GM18508 (cell line): ENCODE results near the gene VSIG2.

ENCODE experiments used
- ATAC-seq: cut with Tn5 transposase; IDR thresholded peaks from one replicate; pipeline ENCODE4 v1.9.1; 2021; ENCODE audit warnings: moderate number of reproducible peaks; ENCODE audit not compliant: insufficient read depth, unreplicated experiment

The VSIG2 gene

DNA sequence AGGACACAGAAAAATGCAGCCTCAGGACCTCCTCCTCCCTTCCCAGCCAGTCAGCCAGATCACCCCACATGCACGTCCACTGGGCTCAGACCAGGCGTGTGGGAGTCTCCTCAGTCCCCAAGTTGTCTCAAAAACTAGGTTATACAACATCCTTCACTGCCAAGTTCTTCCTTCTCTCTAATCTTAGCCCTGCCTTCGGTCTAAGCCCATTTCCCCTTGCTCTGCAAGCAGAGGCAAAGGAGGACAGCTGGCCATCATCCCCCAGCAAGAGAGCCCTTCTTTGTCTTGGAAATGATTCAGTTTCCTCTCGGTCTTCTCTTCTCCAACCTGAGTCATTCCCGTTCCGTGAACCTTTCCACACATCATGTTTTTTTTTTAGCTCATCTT lies 26.3 kb downstream of the VSIG2 start:
- ATAC-seq: no peak

DNA sequence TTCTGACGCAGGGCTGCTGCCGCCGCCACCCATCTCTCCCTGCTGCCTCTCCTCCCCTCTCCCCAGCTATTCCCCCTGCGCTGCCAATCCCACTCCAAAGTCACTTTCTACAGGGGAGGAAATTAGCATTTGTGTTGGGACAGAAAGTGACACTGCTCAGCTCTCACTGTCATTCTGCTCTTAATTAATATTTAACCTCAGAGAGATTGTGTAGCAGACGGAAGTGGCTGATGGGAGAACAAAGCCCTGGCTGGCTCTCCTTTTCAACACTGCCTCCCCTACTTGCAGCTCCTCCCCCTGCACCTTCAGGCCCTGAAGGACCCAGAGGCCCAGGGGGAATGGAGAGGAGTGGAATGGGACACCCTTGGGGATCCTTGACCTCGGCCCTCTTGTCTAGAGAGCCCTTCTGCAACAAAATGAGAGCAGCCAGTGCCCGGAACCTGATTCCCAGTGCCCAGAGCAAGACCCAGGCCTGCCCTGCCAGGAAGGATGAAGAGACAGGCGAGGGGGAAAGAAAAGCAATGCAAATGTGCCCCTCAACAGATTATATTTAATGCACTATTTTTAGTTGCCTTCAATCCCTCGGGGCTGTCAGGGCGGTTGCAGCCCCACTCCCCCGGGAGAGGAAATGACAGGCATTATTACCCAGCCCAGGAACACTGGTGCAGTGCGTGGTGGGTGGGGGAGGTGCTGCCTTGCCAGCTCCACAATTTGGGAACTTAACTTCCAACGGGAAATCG lies 26.9 kb downstream of the VSIG2 start:
- ATAC-seq: peak; percentile 94

DNA sequence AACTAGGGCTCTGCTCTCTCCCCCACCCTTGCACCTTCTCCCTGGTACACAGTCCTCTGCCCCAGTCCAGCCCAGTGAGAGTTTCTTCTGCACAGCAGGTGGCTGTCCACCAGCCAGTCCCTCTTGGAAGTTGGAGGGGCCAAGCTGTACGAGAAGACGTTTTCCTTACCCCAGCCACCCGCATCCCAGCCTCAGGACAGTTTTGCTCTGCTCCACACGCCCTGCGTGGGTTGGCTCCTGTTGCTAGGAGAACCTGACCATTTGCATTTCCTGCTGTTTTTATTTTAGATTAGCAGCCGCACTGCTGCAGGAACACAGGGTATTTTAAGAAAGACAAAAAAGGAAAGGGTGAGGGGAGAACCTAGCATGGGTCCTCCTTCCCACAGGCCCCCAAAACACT lies 29.9 kb downstream of the VSIG2 start:
- ATAC-seq: no peak

DNA sequence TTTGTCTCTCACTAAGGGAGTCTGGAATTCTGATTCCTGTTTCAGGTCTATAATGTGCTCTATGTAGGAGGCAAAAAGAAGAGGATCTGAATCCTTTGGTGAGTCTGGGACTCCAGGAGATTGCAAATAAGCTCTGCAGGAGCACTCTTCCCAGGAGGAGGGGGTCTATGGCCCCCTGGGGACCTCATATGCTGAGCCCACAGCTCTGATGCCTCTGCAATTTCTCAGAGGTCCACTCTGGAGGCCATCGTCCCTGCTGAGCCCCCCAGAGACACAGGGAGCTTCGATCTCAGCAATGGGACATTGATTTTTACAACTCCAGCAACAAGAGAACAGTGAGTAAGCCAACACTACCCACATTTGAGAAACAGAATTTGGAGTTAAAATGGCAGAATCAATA lies 32.5 kb downstream of the VSIG2 start:
- no peak for ATAC-seq

DNA sequence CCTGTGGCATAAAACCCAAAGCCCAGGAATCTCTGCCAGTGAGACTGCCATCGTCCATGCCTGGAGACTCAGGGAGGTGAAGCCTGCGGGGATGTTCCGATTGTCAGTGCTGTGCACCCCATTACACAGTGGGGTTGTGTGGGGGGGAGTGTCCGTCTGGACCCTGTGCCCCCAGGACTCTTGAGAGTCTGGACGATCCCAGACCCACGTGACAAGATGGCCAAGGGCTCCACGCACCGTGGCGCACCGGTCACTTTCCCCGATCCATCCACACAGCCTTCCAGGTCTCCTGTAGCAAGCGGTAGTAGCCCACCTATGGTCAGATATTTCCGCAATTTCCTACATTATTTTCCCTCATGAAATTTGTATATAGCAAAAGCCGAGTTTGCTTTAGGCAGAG lies 33.3 kb downstream of the VSIG2 start:
- no peak for ATAC-seq

DNA sequence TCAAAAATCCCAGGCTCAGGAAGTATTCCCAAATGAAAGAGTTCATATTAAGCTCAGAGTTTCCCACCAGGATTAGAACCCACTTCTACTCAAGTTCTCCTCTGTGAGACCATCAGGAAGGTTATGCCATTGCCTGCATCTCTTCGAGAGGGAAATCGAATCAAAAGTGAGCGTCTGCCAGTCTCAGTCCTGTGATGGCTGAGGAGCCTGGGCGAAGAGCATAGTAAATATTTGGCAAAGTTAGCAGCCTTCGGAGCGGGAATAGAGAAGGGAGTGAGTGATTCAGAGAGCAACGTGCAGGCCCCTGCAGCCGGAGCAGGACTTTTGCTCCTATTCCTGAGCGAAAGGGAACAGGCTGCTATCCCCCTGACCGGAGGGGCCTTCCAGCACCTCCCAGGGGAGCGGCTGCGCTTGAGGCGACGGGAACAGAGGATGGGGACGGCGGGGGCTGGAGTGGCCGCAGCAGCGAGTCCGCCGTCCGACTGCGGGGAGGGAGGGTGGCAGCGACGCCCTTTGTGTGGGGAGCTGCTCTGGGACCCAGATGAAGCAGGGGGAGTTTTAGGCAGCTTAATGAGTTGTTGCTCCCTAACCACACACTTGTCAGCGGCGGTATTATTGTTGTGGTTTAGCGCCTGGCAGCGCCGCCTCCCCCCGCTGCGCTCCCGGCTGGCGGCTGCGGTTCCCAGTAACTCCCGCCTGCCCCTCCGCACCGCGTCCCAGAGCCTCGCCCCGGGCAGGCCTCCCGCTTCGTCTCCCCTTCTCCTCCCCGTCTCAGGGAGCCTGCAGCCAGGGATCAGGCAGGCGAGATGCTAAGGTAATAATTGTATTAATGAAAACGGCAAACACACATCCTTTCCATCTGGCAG lies 34.0 kb downstream of the VSIG2 start:
- no peak for ATAC-seq

DNA sequence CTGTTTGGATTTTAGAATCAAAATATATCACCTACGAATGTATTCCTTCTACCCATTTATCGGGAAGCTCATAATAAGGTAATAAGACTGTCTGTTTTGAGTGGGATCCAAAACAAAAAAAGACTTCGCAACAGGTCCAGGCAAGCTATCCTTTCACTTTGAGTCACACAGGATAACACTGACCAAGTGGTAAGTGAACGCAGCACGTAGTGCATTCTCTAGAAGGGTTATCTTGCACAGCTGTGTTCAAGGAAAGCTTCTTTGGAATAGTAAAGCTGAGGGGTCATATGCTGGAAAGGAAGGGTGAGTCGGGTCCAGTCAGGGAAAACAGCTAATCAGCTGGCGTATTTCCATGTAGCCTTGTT lies 34.7 kb downstream of the VSIG2 start:
- no peak for ATAC-seq

DNA sequence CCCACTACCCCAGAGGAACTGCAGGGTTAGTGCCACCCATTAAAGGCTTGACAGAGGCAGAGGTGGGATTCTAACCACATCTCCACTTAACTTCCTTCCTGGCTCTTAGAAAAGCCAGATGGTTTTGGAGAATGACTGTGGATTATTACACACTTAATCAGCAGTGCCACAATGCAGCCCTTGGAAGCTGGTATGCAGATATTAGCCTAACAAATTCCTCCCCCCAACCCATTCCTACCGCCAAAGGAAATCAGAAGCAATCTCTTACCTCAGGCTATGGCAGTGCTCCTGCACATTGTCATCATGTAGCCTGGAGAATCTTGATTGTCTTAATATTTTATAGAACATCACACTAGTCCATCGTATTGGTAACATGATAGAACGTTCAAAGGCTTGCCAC lies 35.5 kb downstream of the VSIG2 start:
- ATAC-seq: no peak

DNA sequence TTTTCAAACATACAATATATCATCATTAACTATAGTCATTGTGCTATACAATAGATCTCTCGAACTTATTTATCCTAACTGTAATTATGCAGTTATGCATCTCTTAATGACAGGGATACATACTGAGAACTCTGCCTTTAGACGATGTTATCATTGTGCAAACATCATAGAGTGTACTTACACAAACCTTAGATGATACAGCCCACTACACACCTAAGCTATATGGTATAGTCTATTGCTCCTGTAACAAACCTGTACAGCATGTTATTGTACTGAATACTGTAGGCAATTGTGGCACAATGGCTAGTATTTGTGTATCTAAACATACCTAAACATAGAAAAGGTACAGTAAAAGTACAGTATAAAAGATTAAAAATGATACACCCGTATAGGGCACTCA lies 39.7 kb downstream of the VSIG2 start:
- no peak for ATAC-seq

DNA sequence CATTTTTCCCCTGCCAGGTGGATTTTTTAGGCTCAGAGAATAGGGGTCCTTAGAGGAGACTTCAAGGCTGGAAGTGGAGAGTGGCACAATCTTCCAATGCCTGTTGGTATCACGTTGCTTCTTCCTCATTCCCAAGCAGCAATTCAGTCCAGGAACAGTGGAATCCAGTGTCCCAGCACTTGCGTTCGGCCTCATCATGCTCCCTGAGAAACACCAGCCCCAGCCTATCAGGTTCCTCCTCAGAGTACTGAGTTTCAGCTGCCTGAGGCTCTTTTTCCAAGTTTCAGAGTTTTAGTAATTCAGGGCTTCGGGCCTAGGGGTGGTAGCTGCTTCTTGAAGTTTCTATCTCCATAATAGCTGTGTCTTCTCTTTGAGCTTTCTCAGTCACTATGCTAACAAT lies 44.2 kb downstream of the VSIG2 start:
- ATAC-seq: no peak

DNA sequence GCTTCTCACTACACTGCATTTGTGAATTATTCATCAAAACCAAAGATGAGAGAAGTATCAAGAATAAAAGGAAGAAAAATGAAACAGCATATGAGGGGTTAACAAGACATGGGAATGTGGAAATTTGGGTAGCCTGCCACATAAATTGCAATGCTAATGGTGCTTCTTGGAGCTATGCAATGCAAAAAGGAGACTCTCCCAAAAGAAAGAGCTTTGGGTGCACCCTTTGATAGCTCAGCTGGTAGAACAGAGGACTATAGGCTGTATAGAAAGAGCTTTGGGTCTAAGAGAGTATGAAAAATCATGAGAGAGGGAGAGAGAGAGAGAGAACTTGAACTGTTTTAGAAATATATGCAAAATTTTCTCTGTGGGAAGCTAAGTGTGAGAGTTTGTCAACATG lies 52.0 kb downstream of the VSIG2 start:
- ATAC-seq: no peak

DNA sequence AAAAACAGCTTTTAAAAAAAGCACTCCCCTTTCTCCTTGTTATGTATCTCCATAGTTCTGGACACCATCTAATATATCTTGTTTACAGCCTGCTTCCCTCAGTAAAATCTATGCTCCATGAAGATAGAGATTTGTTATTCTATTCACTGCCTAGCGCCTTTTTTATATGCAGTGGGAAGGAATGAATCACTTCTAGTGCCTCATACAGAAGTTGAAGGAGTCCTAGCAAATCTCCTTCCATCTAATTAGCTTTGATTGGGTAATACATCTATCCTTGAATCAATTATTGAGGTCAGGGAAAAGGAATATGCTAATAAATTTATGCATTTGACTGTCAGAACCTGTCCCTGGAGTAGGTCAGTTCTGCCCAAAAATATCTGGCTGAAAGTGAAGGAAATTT lies 52.5 kb downstream of the VSIG2 start:
- no peak for ATAC-seq
